Tibial nerve (tissue), 4 donors: ENCODE measurements around the gene TECPR1. TPM values are rescaled to one million over a fixed set of nuclear protein-coding genes. Genes with fewer than 3 reads are reported as not detected.

Experiments
- DNase-seq, 2 donors: peaks; one replicate each; pipeline ENCODE4 v3.0.0-alpha.2; 2019; ENCODE audit warnings: low spot score in 2 of 2
- H3K27ac ChIP-seq, 4 donors: fragments of 200-600 bp; sonication (generic) in 3 of 4; one replicate each; pipeline ENCODE4 v1.5.1; 2017 to 2019; ENCODE audit warnings: mild to moderate bottlenecking in 1 of 4
- H3K27me3 ChIP-seq, 2 donors: fragments of 200-600 bp; sonication (generic) in 1 of 2; one replicate each; pipeline versions ENCODE4 v1.5.1 to v1.6.0; 2017 to 2019
- H3K36me3 ChIP-seq, 3 donors: fragments of 200-600 bp; sonication (generic); one replicate each; pipeline ENCODE4 v1.5.1; 2018 to 2019
- H3K4me1 ChIP-seq, 4 donors: fragments of 200-600 bp; sonication (generic) in 3 of 4; one replicate each; pipeline ENCODE4 v1.5.1; 2017 to 2019
- H3K4me3 ChIP-seq, 4 donors: fragments of 200-600 bp; sonication (generic) in 3 of 4; one replicate each; pipeline ENCODE4 v1.5.1; 2017 to 2019; ENCODE audit warnings: mild to moderate bottlenecking in 1 of 4, moderate library complexity in 1 of 4
- H3K9me3 ChIP-seq, 4 donors: fragments of 200-600 bp; sonication (generic) in 3 of 4; one replicate each; pipeline ENCODE4 v1.5.1; 2017 to 2019
- CTCF ChIP-seq, 5 experiments: fragments of 200-600 bp in 3 of 5; fragments of 450-650 bp in 2 of 5; sonication (generic) in 3 of 5; IDR thresholded peaks; one replicate each; pipeline ENCODE4 v1.5.1; 2016 to 2019; ENCODE audit warnings: antibody characterized with exemption in 5 of 5, mild to moderate bottlenecking in 3 of 5, moderate library complexity in 2 of 5
- POLR2A ChIP-seq, 2 donors: fragments of 450-650 bp; IDR thresholded peaks; one replicate each; pipeline ENCODE4 v1.6.1; 2017; ENCODE audit warnings: antibody characterized with exemption in 2 of 2, mild to moderate bottlenecking in 2 of 2, moderate library complexity in 2 of 2
- WGBS, 2 donors: methylation state at CpG; one replicate each; pipeline ENCODE4 v1.1.5; 2018; 5-methylcytosine and 5-hydroxymethylcytosine counted together
- total RNA-seq, 4 donors: library from RNA; depleted of rRNA; stranded (reverse); fragments of >200 nt; gene quantifications; one replicate each; pipeline ENCODE4 v1.1.0, GENCODE V29; 2016

TECPR1 gene
- total RNA-seq, 4 donors from 2014 or later, result 30.8 to 72.6 (median 41.2) TPM

- H3K36me3 ChIP-seq, result peaks cover 0 to 4% (median 0%) of the 10 kb centered on the region in 3 donors
- peak in 1 of 2 donors; percentile 29 for DNase-seq
- no peak overlapping the region for H3K4me3 ChIP-seq
- H3K27ac ChIP-seq, result no peak overlapping the region
- H3K9me3 ChIP-seq, result no peaks in the 10 kb centered on the region
- TF ChIP-seq CTCF (IDR thresholded peaks at IDR 0.05) (peak; percentile 16 to 44 (median 37)), POLR2A (IDR thresholded peaks at IDR 0.05) (no peak)
- no peaks in the 10 kb centered on the region for H3K27me3 ChIP-seq
- peaks cover 0 to 8% (median 0%) of the 10 kb centered on the region in 4 donors for H3K4me1 ChIP-seq
- 69 to 77% methylated on average over 18 of the region's 18 CpGs for WGBS, 2 donors
Observed at GRCh38 chr7:98165827-98166667, 86.0 kb downstream of the TECPR1 start.

Other genes with a start within 250 kb of the TECPR1 start
- gene LMTK2, start 145.4 kb downstream of the TECPR1 start, total RNA-seq, result 10 to 100 TPM; 10.4 to 14.4 (median 12.3) TPM
- not detected for gene BHLHA15, start 40.8 kb downstream of the TECPR1 start, total RNA-seq
- gene BRI3, start 29.5 kb upstream of the TECPR1 start, total RNA-seq, result 10 to 100 TPM; 33.5 to 69.0 (median 44.3) TPM
- 1 to 10 TPM in 3 of 4 donors, under 1 TPM in 1; 0.42 to 2.7 (median 1.7) TPM for gene BAIAP2L1, start 148.9 kb upstream of the TECPR1 start, total RNA-seq